H9 (cell line): Measurements from ENCODE around the gene C1orf198. TPM values are rescaled to one million over a fixed set of nuclear protein-coding genes. Genes with fewer than 3 reads are reported as not detected.

Experiments used
- DNase-seq: peaks from one replicate; pipeline ENCODE4 v3.0.0-alpha.2; 2017
- H2AFZ ChIP-seq: one replicate; pipeline ENCODE4 v1.6.1; 2013; ENCODE audit warnings: mild to moderate bottlenecking, low read length, control low read depth, moderate library complexity
- H2AK5ac ChIP-seq: 2 replicates; pipeline ENCODE4 v1.6.1; 2013; ENCODE audit warnings: low read length, control low read depth, mixed read lengths; ENCODE audit not compliant: insufficient read length
- H2BK120ac ChIP-seq: one replicate; pipeline ENCODE4 v1.6.1; 2013; ENCODE audit warnings: low read depth, mild to moderate bottlenecking, low read length, control low read depth, inconsistent platforms; ENCODE audit not compliant: poor library complexity, severe bottlenecking
- H2BK12ac ChIP-seq: 2 replicates; pipeline ENCODE4 v1.6.1; 2013; ENCODE audit warnings: low read length, control low read depth, mixed read lengths, low read depth; ENCODE audit not compliant: insufficient read length
- H2BK15ac ChIP-seq: 2 replicates; pipeline ENCODE4 v1.6.1; 2013; ENCODE audit warnings: low read depth, low read length, control low read depth
- H2BK20ac ChIP-seq: one replicate; pipeline ENCODE4 v1.6.1; 2013; ENCODE audit warnings: low read depth, mild to moderate bottlenecking, low read length, control low read depth, inconsistent platforms; ENCODE audit not compliant: poor library complexity, severe bottlenecking
- H2BK5ac ChIP-seq: 2 replicates; pipeline ENCODE4 v1.6.1; 2013; ENCODE audit warnings: low read length, control low read depth, mixed read lengths; ENCODE audit not compliant: insufficient read length
- H3K14ac ChIP-seq: 2 replicates; pipeline ENCODE4 v1.6.1; 2013; ENCODE audit warnings: low read length, control low read depth; ENCODE audit not compliant: insufficient read depth
- H3K18ac ChIP-seq: 2 replicates; pipeline ENCODE4 v1.6.1; 2013; ENCODE audit warnings: low read depth, mild to moderate bottlenecking, mixed read lengths, low read length, control low read depth; ENCODE audit not compliant: insufficient read length
- H3K23ac ChIP-seq: 2 replicates; pipeline ENCODE4 v1.6.1; 2013; ENCODE audit warnings: low read length, control low read depth, mixed read lengths, low read depth; ENCODE audit not compliant: insufficient read length
- H3K23me2 ChIP-seq: 2 replicates; pipeline ENCODE4 v1.6.1; 2013; ENCODE audit warnings: low read depth, mild to moderate bottlenecking, mixed read lengths, low read length, control low read depth; ENCODE audit not compliant: insufficient read length, poor library complexity, severe bottlenecking
- H3K27ac ChIP-seq: 2 replicates; pipeline ENCODE4 v1.5.1; 2013; ENCODE audit warnings: low read length, control low read depth, mixed read lengths, low read depth; ENCODE audit not compliant: insufficient read length
- H3K27me3 ChIP-seq: 2 replicates; pipeline ENCODE4 v1.6.1; 2013; ENCODE audit warnings: low read length, control low read depth, inconsistent platforms; ENCODE audit not compliant: insufficient read depth
- H3K4ac ChIP-seq: 2 replicates; pipeline ENCODE4 v1.6.1; 2013; ENCODE audit warnings: low read depth, mild to moderate bottlenecking, control low read depth, inconsistent platforms, low read length, moderate library complexity
- H3K4me1 ChIP-seq: 2 replicates; pipeline ENCODE4 v1.6.1; 2013; ENCODE audit warnings: low read length, control low read depth, inconsistent platforms; ENCODE audit not compliant: insufficient read depth
- H3K4me2 ChIP-seq: 2 replicates; pipeline ENCODE4 v1.6.1; 2013; ENCODE audit warnings: low read length, control low read depth, mixed read lengths; ENCODE audit not compliant: insufficient read length, insufficient read depth
- H3K56ac ChIP-seq: 2 replicates; pipeline ENCODE4 v1.6.1; 2013; ENCODE audit warnings: low read depth, mild to moderate bottlenecking, mixed read lengths, low read length, control low read depth; ENCODE audit not compliant: insufficient read length
- H3K79me1 ChIP-seq: 2 replicates; pipeline ENCODE4 v1.6.1; 2013; ENCODE audit warnings: low read depth, mild to moderate bottlenecking, moderate library complexity, low read length, control low read depth, inconsistent platforms; ENCODE audit not compliant: insufficient read depth, poor library complexity, severe bottlenecking
- H3K79me2 ChIP-seq: 2 replicates; pipeline ENCODE4 v1.6.1; 2013; ENCODE audit warnings: low read length, control low read depth, inconsistent platforms; ENCODE audit not compliant: insufficient read depth
- H3K9ac ChIP-seq: 2 replicates; pipeline ENCODE4 v1.6.1; 2013; ENCODE audit warnings: low read length, control low read depth, mixed read lengths; ENCODE audit not compliant: insufficient read length; ENCODE audit errors: extremely low read depth
- H3K9me3 ChIP-seq: one replicate; pipeline ENCODE4 v1.6.1; 2013; ENCODE audit warnings: low read depth, low read length, inconsistent platforms; ENCODE audit not compliant: control insufficient read depth
- H3T11ph ChIP-seq: one replicate; pipeline ENCODE4 v1.6.1; 2013; ENCODE audit warnings: mild to moderate bottlenecking, low read length, control low read depth, inconsistent platforms
- H4K20me1 ChIP-seq: one replicate; pipeline ENCODE4 v1.6.1; 2013; ENCODE audit not compliant: control insufficient read depth, insufficient read length, insufficient read depth
- H4K5ac ChIP-seq: 2 replicates; pipeline ENCODE4 v1.6.1; 2013; ENCODE audit warnings: low read depth, mild to moderate bottlenecking, mixed read lengths, low read length, control low read depth; ENCODE audit not compliant: insufficient read length
- H4K8ac ChIP-seq: replicated peaks from 2 replicates; pipeline ENCODE4 v1.6.1; 2013; ENCODE audit warnings: low read length, control low read depth, mixed read lengths, low read depth; ENCODE audit not compliant: insufficient read length
- H4K91ac ChIP-seq: 2 replicates; pipeline ENCODE4 v1.6.1; 2013; ENCODE audit warnings: low read depth, mild to moderate bottlenecking, moderate library complexity, mixed read lengths, low read length, control low read depth; ENCODE audit not compliant: insufficient read length
- H3K27ac Mint-ChIP-seq, 3 experiments: 2 replicates in 2 of 3; 3 replicates in 1 of 3; pipeline ENCODE4 v1.8.0; 2020 to 2021; ENCODE audit warnings: mixed read lengths in 3 of 3, mild to moderate bottlenecking in 1 of 3, moderate library complexity in 1 of 3
- H3K27me3 Mint-ChIP-seq: 2 replicates; pipeline ENCODE4 v1.8.0; 2021; ENCODE audit warnings: low read depth, mild to moderate bottlenecking, moderate library complexity, mixed read lengths
- H3K36me3 Mint-ChIP-seq, 3 experiments: 2 replicates in 2 of 3; 3 replicates in 1 of 3; pipeline ENCODE4 v1.8.0; 2020 to 2021; ENCODE audit warnings: low read depth in 3 of 3, mixed read lengths in 3 of 3; ENCODE audit not compliant: insufficient read depth in 1 of 3
- H3K4me1 Mint-ChIP-seq, 2 experiments: 2 replicates each; pipeline ENCODE4 v1.8.0; 2020; ENCODE audit warnings: mixed read lengths in 2 of 2
- H3K4me3 Mint-ChIP-seq, 2 experiments: 2 replicates in 1 of 2; 3 replicates in 1 of 2; pipeline ENCODE4 v1.8.0; 2020 to 2021; ENCODE audit warnings: mild to moderate bottlenecking in 2 of 2, mixed read lengths in 2 of 2, moderate library complexity in 1 of 2
- H3K9me3 Mint-ChIP-seq, 2 experiments: 2 replicates in 1 of 2; 3 replicates in 1 of 2; pipeline ENCODE4 v1.8.0; 2020; ENCODE audit warnings: mild to moderate bottlenecking in 2 of 2, mixed read lengths in 2 of 2, moderate library complexity in 1 of 2
- CTCF ChIP-seq: fragments of 200-600 bp; sonication (generic); conservative IDR thresholded peaks from 3 replicates; pipeline ENCODE4 v1.8.0; 2021; ENCODE audit warnings: antibody characterized with exemption, mild to moderate bottlenecking
- WGBS: extraction: QIAGEN DNeasy Blood & Tissue Kit; methylation state at CpG from one replicate; pipeline ENCODE4 v1.1.7; 2013; ENCODE audit warnings: missing lambda C conversion rate, low lambda C conversion rate, mixed read lengths; ENCODE audit not compliant: insufficient read length; ENCODE audit errors: extremely low coverage; 5-methylcytosine and 5-hydroxymethylcytosine counted together
- total RNA-seq: library from RNA; stranded (reverse); gene quantifications from 2 replicates; pipeline ENCODE4 v1.2.1, GENCODE V29; 2021

Gene C1orf198
- total RNA-seq, 1 experiment from 2014 or later, result 28.9 TPM

- no peak overlapping the region for H2BK120ac ChIP-seq
- no peaks in the 10 kb centered on the region for H4K20me1 ChIP-seq
- H2BK5ac ChIP-seq, result no peak overlapping the region
- no peak overlapping the region for H2BK12ac ChIP-seq
- no peak overlapping the region for H2AK5ac ChIP-seq
- 0 out of 4 replicates have a peak, but pooled peaks cover 0 to 3% of the 10 kb centered on the region in 2 experiments for H3K4me1 Mint-ChIP-seq
- no peak overlapping the region for H4K5ac ChIP-seq
- no peak overlapping the region for H3K27ac ChIP-seq
- whole genome bisulfite sequencing, result no CpG with 5 or more reads among the region's 3 CpGs
- H3K4me2 ChIP-seq, result no peak overlapping the region
- no peaks in the 10 kb centered on the region for H3K79me2 ChIP-seq
- no peak overlapping the region for H3K23ac ChIP-seq
- no peaks in the 10 kb centered on the region for H3K9me3 ChIP-seq
- no peak overlapping the region for H3K18ac ChIP-seq
- no peak overlapping the region for H3K14ac ChIP-seq
- peaks cover 69% of the 10 kb centered on the region for H3K27me3 Mint-ChIP-seq
- H4K91ac ChIP-seq, result no peak overlapping the region
- H3K36me3 Mint-ChIP-seq, result peaks cover 0 to 5% (median 0%) of the 10 kb centered on the region in 3 experiments; a peak in 2 of 7 replicates
- peaks cover 5 to 6% of the 10 kb centered on the region in 2 experiments for H3K9me3 Mint-ChIP-seq
- no peaks in the 10 kb centered on the region for H3K23me2 ChIP-seq
- no peak overlapping the region for H3K56ac ChIP-seq
- no peak overlapping the region for H2BK20ac ChIP-seq
- no peak overlapping the region for H2AFZ ChIP-seq
- no peaks in the 10 kb centered on the region; the same call in 1 of the 2 replicates for H3K27me3 ChIP-seq
- no peak overlapping the region for H3K4ac ChIP-seq
- H3K9ac ChIP-seq, result no peak overlapping the region
- H3K4me1 ChIP-seq, result no peaks in the 10 kb centered on the region
- no peak overlapping the region for H3K27ac Mint-ChIP-seq
- H3T11ph ChIP-seq, result no peak overlapping the region
- no peak for TF ChIP-seq CTCF
- H3K79me1 ChIP-seq, result no peaks in the 10 kb centered on the region
- no peak overlapping the region for H4K8ac ChIP-seq
- H2BK15ac ChIP-seq, result no peak overlapping the region
- no peak overlapping the region for H3K4me3 Mint-ChIP-seq
- no peak for DNase-seq
Observed at GRCh38 chr1:230807561-230808280, 60.6 kb downstream of the C1orf198 start.
